Mesenchymal stem cell (in vitro differentiated cells and primary cell): ENCODE results near the gene NPHP4.
A peak's percentile ranks its signal among the peaks of the same experiment; 100 is the strongest.

Experiments used
- DNase-seq: peaks from one replicate; pipeline ENCODE4 v3.0.0-alpha.2; 2013
- H2AFZ ChIP-seq: one replicate; pipeline ENCODE4 v1.6.1; 2013; ENCODE audit warnings: low read depth, mild to moderate bottlenecking, control low read depth, inconsistent platforms, low read length, moderate library complexity
- H2AK5ac ChIP-seq: 2 replicates; pipeline ENCODE4 v1.6.1; 2013; ENCODE audit warnings: low read length, moderate library complexity, mild to moderate bottlenecking, inconsistent platforms; ENCODE audit not compliant: severe bottlenecking
- H2BK120ac ChIP-seq: one replicate; pipeline ENCODE4 v1.6.1; 2013; ENCODE audit warnings: low read depth, mild to moderate bottlenecking, inconsistent platforms, low read length, moderate library complexity
- H2BK12ac ChIP-seq, 2 experiments: one replicate each; pipeline ENCODE4 v1.6.1; 2013; ENCODE audit warnings: inconsistent platforms in 2 of 2, low read length in 2 of 2, mild to moderate bottlenecking in 2 of 2, moderate library complexity in 2 of 2, control low read depth in 1 of 2
- H2BK15ac ChIP-seq: one replicate; pipeline ENCODE4 v1.6.1; 2013; ENCODE audit warnings: mild to moderate bottlenecking, low read depth, inconsistent platforms; ENCODE audit not compliant: poor library complexity, severe bottlenecking
- H2BK5ac ChIP-seq: 2 replicates; pipeline ENCODE4 v1.6.1; 2013; ENCODE audit warnings: low read depth, mild to moderate bottlenecking, low read length, control low read depth, inconsistent platforms; ENCODE audit not compliant: poor library complexity, severe bottlenecking
- H3K14ac ChIP-seq, 2 experiments: one replicate each; pipeline ENCODE4 v1.6.1; 2013; ENCODE audit warnings: inconsistent platforms in 2 of 2, low read length in 2 of 2, control low read depth in 1 of 2, mild to moderate bottlenecking in 1 of 2, moderate library complexity in 1 of 2
- H3K18ac ChIP-seq, 2 experiments: one replicate each; pipeline ENCODE4 v1.6.1; 2013; ENCODE audit warnings: inconsistent platforms in 2 of 2, low read length in 2 of 2, control low read depth in 1 of 2, low read depth in 1 of 2, mild to moderate bottlenecking in 1 of 2
- H3K23ac ChIP-seq, 2 experiments: one replicate each; pipeline ENCODE4 v1.6.1; 2013; ENCODE audit warnings: inconsistent platforms in 2 of 2, low read length in 2 of 2, mild to moderate bottlenecking in 2 of 2, moderate library complexity in 2 of 2, control low read depth in 1 of 2
- H3K27ac ChIP-seq: 2 replicates; pipeline ENCODE4 v1.5.1; 2013; ENCODE audit warnings: mild to moderate bottlenecking, moderate library complexity, low read length, control low read depth, inconsistent platforms; ENCODE audit not compliant: poor library complexity, severe bottlenecking
- H3K27me3 ChIP-seq, 2 experiments: 2 replicates each; pipeline versions ENCODE4 v1.6.1 to v1.7.0; 2013; ENCODE audit warnings: low read length in 2 of 2, mild to moderate bottlenecking in 2 of 2, moderate library complexity in 2 of 2, control low read depth in 1 of 2, inconsistent platforms in 1 of 2; ENCODE audit not compliant: control insufficient read depth in 1 of 2, insufficient read depth in 1 of 2
- H3K36me3 ChIP-seq, 2 experiments: 2 replicates each; pipeline versions ENCODE4 v1.6.1 to v1.7.0; 2013; ENCODE audit warnings: low read length in 2 of 2, control low read depth in 1 of 2, inconsistent platforms in 1 of 2, low read depth in 1 of 2, mild to moderate bottlenecking in 1 of 2; ENCODE audit not compliant: insufficient read depth in 2 of 2, control insufficient read depth in 1 of 2
- H3K4ac ChIP-seq, 2 experiments: one replicate each; pipeline ENCODE4 v1.6.1; 2013; ENCODE audit warnings: inconsistent platforms in 2 of 2, low read length in 2 of 2, mild to moderate bottlenecking in 2 of 2, moderate library complexity in 2 of 2, control low read depth in 1 of 2, low read depth in 1 of 2
- H3K4me1 ChIP-seq: 2 replicates; pipeline ENCODE4 v1.6.1; 2013; ENCODE audit warnings: low read depth, low read length, control low read depth; ENCODE audit not compliant: control insufficient read depth, insufficient read depth
- H3K4me2 ChIP-seq: 2 replicates; pipeline ENCODE4 v1.6.1; 2013; ENCODE audit warnings: low read length, mild to moderate bottlenecking, inconsistent platforms; ENCODE audit not compliant: poor library complexity, severe bottlenecking
- H3K4me3 ChIP-seq, 2 experiments: 2 replicates each; pipeline versions ENCODE4 v1.5.1 to v1.7.0; 2013; ENCODE audit warnings: low read length in 2 of 2, mild to moderate bottlenecking in 2 of 2, control low read depth in 1 of 2, low read depth in 1 of 2; ENCODE audit not compliant: insufficient read depth in 1 of 2
- H3K79me1 ChIP-seq: replicated peaks from 2 replicates; pipeline ENCODE4 v1.6.1; 2013; ENCODE audit warnings: mild to moderate bottlenecking, control low read depth, low read length, inconsistent platforms; ENCODE audit not compliant: poor library complexity, severe bottlenecking
- H3K9ac ChIP-seq: 2 replicates; pipeline ENCODE4 v1.7.0; 2013; ENCODE audit warnings: mild to moderate bottlenecking, low read length, moderate library complexity
- H3K9me3 ChIP-seq: 2 replicates; pipeline ENCODE4 v1.7.0; 2013; ENCODE audit warnings: mild to moderate bottlenecking, low read length; ENCODE audit not compliant: control insufficient read depth
- H4K8ac ChIP-seq: one replicate; pipeline ENCODE4 v1.6.1; 2013; ENCODE audit warnings: inconsistent platforms, mild to moderate bottlenecking, low read length, moderate library complexity
- H4K91ac ChIP-seq: one replicate; pipeline ENCODE4 v1.6.1; 2013; ENCODE audit warnings: mild to moderate bottlenecking, low read length, inconsistent platforms
- WGBS: methylation state at CpG from one replicate; pipeline ENCODE4 v1.1.7; 2013; ENCODE audit warnings: mixed read lengths; 5-methylcytosine and 5-hydroxymethylcytosine counted together

The NPHP4 gene

GRCh38 chr1:5904551-5904950, 87.7 kb downstream of the NPHP4 start:
- Histone ChIP-seq H3K79me1 (no peaks in the 10 kb centered on the region), H3K9ac (no peak overlapping the region), H2BK120ac (no peak overlapping the region), H3K4me1 (no peaks in the 10 kb centered on the region), H3K9me3 (no peaks in the 10 kb centered on the region), H2AFZ (no peak overlapping the region), H3K27ac (no peak overlapping the region), H2BK5ac (no peak overlapping the region), H4K8ac (no peak overlapping the region), H3K36me3 (peaks cover 29 to 33% of the 10 kb centered on the region in 2 experiments), H2BK15ac (no peak overlapping the region), H3K27me3 (no peaks in the 10 kb centered on the region), H3K18ac (no peak overlapping the region), H3K4me2 (no peak overlapping the region), H3K4ac (no peak overlapping the region), H3K23ac (no peak overlapping the region), H3K14ac (peak overlapping the region in 1 of 2 experiments; percentile 23), H2BK12ac (no peak overlapping the region), H3K4me3 (no peak overlapping the region), H4K91ac (no peak overlapping the region), H2AK5ac (no peak overlapping the region)
- DNase-seq: no peak
- WGBS: 95% methylated on average over 12 of the region's 12 CpGs

GRCh38 chr1:5903680-5904079, 88.5 kb downstream of the NPHP4 start:
- no peak overlapping the region for H4K8ac ChIP-seq
- no peak overlapping the region for H4K91ac ChIP-seq
- no peaks in the 10 kb centered on the region for H3K79me1 ChIP-seq
- H2BK5ac ChIP-seq: no peak overlapping the region
- no peak overlapping the region for H3K9ac ChIP-seq
- H3K4me1 ChIP-seq: no peaks in the 10 kb centered on the region
- H2BK12ac ChIP-seq: no peak overlapping the region
- no peak overlapping the region for H2BK15ac ChIP-seq
- H3K27ac ChIP-seq: no peak overlapping the region
- DNase-seq: no peak
- H2AFZ ChIP-seq: no peak overlapping the region
- H3K14ac ChIP-seq: no peak overlapping the region
- H3K18ac ChIP-seq: no peak overlapping the region
- H3K4me2 ChIP-seq: no peak overlapping the region
- 99% methylated on average over 8 of the region's 8 CpGs for WGBS
- H3K27me3 ChIP-seq: no peaks in the 10 kb centered on the region
- H3K4ac ChIP-seq: no peak overlapping the region
- H2AK5ac ChIP-seq: no peak overlapping the region
- H3K36me3 ChIP-seq: peaks cover 26 to 33% of the 10 kb centered on the region in 2 experiments
- no peak overlapping the region for H3K23ac ChIP-seq
- H3K4me3 ChIP-seq: no peak overlapping the region
- no peaks in the 10 kb centered on the region for H3K9me3 ChIP-seq
- H2BK120ac ChIP-seq: no peak overlapping the region

- over 99% methylated on average over 4 of the region's 5 CpGs for WGBS
- H3K4me1 ChIP-seq: no peaks in the 10 kb centered on the region
- H3K9me3 ChIP-seq: no peaks in the 10 kb centered on the region
- H2BK120ac ChIP-seq: no peak overlapping the region
- no peak overlapping the region for H4K91ac ChIP-seq
- H4K8ac ChIP-seq: no peak overlapping the region
- no peak overlapping the region for H2AFZ ChIP-seq
- H3K4me3 ChIP-seq: no peak overlapping the region
- H2BK5ac ChIP-seq: no peak overlapping the region
- no peak overlapping the region for H3K4me2 ChIP-seq
- H2AK5ac ChIP-seq: no peak overlapping the region
- H3K4ac ChIP-seq: no peak overlapping the region
- no peak overlapping the region for H3K9ac ChIP-seq
- DNase-seq: no peak
- no peak overlapping the region for H3K23ac ChIP-seq
- H3K18ac ChIP-seq: no peak overlapping the region
- H3K27me3 ChIP-seq: no peaks in the 10 kb centered on the region
- H2BK15ac ChIP-seq: no peak overlapping the region
- H3K27ac ChIP-seq: no peak overlapping the region
- H3K14ac ChIP-seq: no peak overlapping the region
- H3K79me1 ChIP-seq: no peaks in the 10 kb centered on the region
- H3K36me3 ChIP-seq: peaks cover 23 to 33% of the 10 kb centered on the region in 2 experiments
- no peak overlapping the region for H2BK12ac ChIP-seq
Observed at GRCh38 chr1:5903031-5903430, 89.2 kb downstream of the NPHP4 start.

GRCh38 chr1:5901841-5902240, 90.4 kb downstream of the NPHP4 start:
- Histone ChIP-seq H2BK12ac (no peak overlapping the region), H2BK120ac (no peak overlapping the region), H3K23ac (no peak overlapping the region), H3K27me3 (no peaks in the 10 kb centered on the region), H2AFZ (no peak overlapping the region), H2BK5ac (no peak overlapping the region), H2AK5ac (no peak overlapping the region), H3K4me3 (no peak overlapping the region), H3K4me1 (no peaks in the 10 kb centered on the region), H2BK15ac (no peak overlapping the region), H3K79me1 (no peaks in the 10 kb centered on the region), H3K9ac (no peak overlapping the region), H3K4ac (no peak overlapping the region), H3K18ac (no peak overlapping the region), H4K8ac (no peak overlapping the region), H3K4me2 (no peak overlapping the region), H3K27ac (no peak overlapping the region), H3K36me3 (peaks cover 23 to 42% of the 10 kb centered on the region in 2 experiments), H4K91ac (no peak overlapping the region), H3K14ac (no peak overlapping the region), H3K9me3 (no peaks in the 10 kb centered on the region)
- WGBS: 67% methylated on average over 1 of the region's 2 CpGs
- DNase-seq: no peak
